Measurements from ENCODE around the gene TEX264.

Gene TEX264

DNA sequence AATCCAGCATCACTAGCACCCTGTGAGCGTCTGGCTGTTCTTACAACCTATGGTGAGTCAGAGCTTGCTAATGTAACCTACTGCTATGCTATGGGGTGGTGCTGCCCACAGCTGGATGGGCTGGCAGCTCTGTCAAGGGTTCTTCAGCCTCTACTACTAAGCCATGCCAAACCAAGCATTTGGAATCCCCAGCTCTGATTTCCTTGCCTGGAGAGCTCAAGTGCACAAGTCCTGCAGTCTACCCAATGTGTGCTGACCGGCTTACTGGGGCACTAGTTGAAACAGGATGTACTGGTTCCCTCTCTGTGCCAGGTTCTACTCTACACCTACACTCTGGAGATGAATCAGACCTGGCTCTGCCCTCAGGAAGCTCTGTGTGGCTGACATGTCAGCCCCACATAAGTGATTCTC, 4.2 kb downstream of the TEX264 start:
- DNase-seq, result peak; percentile 35

DNA sequence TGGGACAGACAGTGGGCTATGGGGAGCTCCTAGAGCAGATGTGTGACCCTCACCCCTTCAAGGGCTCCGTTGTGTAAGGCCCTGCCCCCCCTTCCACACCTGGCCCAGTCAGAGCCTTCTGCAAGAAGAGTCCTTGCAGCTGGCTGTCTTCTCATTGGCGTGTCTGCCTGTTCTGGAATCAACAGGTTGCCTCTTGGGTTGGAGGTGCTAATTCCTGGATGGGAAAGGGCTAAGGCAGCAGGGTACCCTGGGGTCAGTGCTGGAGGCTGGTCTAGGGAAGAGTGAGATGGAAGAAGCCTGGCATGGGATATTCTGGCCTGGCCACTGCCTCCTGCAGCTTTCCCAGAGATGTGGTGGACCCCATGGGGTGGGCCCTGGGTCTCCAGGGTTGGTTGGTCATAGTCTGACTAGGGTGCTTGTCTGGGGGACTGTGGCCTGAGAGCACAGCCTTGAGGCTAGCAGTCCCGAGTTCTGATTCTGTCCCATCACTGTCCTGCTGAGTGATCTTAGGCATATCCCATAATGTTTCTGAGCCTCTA, 5.1 kb downstream of the TEX264 start:
- no peak for DNase-seq

DNA sequence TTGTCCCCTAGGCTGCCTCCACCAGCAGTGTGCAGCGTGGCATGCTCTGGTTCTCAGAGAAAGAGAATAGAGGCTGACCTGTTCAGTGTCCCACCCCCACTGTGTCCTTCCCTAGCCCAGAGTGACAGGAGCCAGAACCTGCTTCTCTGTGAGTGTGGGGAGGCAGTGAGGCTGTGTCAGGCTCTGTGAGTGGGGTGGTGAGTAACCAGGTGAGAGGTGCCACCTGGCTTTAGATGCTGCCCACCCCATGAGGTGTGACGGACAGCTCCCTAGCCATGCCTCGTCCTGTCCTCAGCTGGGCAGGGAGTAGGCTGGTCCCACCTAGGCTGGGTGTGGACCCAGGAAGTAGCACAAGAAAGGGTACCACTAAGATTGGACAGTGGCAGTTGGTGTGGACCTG, 6.3 kb downstream of the TEX264 start:
- DNase-seq, result peak; percentile 4

DNA sequence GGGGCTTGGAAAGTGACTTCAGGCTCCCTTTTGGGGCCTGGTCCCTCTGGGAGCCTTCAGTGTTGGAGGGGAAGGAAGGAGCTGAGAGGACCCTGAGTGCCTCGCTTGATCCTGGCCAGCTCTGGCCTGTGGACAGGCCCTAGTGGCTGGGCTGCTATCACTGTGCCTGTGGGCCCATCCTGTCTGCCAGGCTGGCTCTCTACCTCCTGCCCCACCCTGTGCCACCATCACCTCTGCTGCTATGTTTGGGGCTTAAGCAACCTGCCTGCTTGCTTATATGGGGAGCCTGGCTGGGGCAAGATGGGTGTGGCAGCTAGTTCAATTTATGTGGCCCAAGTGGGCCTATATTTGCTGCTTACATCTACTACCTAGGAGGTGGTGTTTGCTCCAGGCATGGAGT, 7.1 kb downstream of the TEX264 start:
- DNase-seq, result no peak

DNA sequence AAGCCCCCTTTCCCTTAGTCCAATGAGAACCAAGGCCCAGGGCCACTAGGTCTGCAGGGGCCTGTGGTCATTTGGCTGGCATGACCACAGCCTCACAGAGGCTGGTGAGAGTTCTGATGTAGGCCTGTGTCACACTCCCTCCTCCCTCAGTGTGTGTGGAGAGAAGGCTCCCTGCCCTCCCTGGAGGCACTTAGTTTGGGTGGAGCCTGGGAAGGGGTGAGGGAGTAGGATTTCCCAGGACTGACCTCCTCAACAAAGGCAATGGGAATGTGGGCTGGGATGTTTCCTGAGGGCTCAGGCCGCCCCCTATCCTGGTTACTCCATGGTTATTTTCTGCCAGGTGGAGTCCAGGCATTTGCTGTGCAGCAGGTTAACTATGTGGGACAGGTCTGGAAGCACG, 7.6 kb downstream of the TEX264 start:
- no peak for DNase-seq

DNA sequence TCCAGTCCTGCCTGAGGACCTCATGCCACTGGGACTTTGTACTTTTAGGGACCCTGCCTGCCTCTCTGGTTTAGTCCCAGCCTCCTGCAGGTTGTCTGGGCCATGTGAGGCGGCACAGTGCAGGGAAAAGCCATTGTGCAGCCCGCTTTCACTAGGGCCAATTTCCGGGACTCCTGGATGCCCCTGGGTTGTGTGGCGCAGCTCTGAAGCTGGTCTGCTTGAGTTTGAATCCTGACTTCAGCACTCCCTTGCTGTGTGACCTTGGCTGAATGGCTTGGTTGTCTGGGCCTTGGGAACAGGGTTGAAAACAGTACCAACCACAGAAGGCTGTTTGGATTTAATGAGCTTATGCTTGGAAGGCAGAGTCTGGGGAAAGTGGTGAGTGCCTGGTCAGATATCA, 8.3 kb downstream of the TEX264 start:
- DNase-seq, result no peak

DNA sequence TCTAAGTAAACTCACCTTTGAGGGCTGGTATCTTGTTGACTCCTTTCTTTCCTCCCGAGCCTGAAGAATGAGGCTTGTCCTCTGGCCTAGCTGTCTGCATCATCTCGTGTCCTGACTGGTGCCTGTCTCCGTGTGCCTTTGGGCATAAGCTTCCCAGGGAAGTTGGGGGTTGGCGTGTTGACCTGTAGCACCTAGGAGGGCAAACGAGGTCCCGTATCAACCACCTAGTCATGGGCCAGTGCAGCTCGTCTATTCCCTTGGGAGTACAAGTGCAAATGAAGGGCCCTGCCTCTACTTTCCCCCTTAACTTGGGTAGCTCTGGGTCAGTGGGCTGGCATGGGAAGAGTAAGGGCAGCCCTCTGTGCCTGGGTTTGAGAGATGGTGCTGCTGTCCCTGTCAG, 8.7 kb downstream of the TEX264 start:
- DNase-seq, result no peak

DNA sequence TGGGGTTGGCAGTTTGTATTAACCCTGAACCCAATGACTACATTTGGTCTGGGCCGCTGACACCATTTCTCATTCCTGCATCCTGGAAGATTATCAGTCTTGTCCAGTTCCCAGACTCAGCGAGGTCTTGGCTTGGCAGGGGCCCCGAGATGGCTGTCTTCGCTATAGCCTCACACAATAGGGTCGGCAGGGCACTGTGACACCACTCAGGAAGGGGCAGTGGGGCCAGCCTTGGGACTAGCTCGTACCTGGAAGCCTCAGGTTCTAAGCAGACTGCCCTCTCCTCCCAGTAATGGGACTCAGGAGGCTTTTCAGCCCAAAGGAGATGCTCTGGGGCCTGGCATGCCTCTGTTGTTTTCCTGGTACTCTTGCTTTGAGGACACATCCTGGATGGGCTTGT, 9.1 kb downstream of the TEX264 start:
- no peak for DNase-seq

DNA sequence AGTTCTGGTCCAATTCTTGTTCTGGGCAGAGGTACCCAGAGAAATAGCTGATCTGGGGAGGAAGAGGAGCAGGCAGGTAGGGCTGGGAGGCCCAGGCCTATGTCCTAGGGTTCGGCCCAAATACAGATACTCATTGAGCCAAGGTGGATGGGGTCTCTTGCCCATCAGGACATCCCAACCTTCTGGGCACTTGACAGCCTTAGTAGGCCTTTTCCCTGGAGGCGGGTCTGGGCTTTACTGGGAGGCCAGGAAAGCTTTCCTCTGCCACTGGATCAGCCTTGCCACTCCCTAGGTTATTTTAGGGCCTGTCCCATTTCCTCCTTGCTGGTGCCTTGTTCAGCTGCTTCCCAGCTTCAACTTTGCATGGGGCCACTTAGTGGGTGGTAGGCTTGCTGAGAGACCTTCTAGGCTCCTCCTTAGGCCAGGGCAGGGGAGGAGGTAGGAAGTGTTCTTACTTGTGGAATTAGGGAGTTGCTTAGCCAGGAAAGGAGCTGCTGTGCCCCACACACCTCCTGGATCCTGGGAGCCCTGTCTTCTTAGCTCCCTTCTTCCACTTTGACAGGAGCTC, 9.7 kb downstream of the TEX264 start:
- DNase-seq, result no peak

DNA sequence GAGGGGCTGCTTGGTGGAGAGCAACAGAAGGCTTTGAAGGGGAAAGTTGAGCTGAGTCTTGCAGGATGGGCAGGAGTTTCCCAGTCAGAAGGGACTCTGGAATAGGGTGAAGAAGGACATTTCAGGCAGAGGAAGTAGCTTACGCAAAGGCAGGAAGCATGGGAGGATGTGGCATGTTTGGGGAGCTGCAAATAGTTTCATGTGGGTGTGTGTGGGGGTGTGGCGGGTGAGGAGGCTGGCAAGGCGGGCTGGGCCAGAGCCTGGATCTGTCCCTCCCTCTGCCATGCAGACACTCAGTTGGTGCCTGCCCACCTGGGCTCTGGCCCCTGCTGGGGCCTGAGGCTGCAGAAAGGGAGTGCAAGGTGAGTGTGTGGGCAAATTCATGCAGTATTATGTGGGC, 10.4 kb downstream of the TEX264 start:
- no peak for DNase-seq

DNA sequence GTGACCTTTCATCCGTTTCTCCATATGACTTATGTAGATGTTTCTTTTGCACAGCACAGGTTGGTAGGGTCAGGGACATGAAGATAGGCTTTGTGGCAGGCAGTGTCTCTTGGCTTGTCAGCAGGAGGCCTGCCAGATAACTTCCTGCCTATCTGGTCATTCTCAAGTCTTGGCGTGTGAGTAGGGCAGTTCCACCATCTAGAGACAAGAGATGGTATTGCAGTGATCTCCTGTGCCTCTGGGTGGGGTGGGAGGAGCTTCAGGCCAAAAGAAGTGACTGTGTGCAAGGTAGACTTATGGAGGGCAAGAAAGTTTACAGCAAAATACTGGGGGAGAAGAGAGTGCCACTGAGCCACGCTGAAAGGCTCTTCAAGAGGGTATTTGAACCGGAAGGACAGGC, 11.0 kb downstream of the TEX264 start:
- DNase-seq, result peak; percentile 69

DNA sequence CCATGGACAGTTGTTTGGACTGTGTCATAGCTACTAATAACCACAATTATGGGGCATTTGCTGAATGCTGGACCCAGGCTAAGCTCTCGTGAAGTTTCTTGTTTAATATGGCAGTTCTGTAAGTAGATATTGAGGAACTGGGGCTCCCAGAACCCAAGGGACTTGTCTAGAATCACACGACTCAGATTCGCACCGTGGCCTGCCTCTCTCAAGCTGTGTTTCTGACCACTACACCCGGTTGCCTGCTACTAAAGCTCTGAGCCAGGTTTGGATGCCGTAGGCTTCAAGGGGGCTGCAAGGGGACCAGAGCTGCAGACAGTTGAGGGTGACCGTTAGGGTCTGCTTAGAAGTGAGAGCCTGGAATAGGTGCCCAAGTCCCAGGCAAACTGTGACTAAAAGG, 11.5 kb downstream of the TEX264 start:
- no peak for DNase-seq

DNA sequence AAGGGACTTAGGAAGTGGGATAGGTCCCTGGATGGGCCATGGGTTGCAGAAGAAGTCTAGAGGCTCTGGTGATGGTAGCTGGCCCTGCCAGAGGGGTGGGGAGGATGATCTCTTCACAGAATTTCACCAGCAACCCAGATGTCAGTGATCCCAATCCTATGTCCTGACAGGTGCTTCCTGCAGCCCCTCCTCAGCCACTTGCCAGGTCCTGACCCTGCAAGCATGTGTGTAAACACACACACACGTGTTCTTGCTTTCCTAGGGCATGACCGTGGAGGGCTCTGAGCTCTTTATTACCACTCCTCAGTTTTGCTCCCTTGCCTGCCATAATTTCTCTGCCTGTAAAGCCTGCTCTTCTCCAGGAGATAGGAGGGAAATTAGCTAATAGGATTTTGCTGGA, 12.5 kb downstream of the TEX264 start:
- DNase-seq, result no peak

DNA sequence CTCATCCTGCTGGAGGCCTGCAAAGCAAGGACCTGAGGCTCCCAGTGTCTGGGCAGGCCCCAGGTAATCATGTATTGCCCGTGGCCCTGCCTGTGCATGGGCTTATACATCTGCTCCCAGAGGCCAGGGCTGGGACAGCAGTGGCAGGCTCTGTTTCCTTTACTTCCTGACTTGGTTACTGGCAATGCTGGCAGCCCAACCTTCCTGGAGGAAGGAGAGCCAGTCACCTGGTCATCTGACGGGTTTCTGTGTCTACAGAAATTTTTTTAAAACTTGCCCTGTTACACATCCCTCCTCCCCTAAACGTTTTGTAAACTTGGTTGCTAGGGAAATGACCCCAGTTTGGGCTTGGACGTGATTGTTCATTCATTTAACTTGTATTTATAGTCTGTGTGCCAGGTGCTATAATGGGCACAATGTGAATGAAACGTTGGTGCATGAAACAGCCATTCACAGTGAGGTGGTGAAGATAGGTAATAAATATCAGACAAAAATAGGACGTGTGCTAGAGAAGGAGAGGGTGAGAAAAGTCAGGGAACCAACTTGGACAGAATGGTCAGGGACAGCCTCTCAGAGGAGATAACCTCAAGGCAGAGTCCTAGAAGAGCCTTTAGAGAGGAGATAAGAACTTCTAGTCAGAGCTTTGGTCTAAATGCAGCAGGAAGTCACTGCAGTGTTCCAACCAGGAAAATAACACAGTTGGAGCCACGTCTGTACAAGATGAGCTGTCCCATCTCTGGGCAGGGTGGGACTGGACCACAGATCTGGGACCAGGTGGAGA, 14.1 kb downstream of the TEX264 start:
- DNase-seq, result no peak

DNA sequence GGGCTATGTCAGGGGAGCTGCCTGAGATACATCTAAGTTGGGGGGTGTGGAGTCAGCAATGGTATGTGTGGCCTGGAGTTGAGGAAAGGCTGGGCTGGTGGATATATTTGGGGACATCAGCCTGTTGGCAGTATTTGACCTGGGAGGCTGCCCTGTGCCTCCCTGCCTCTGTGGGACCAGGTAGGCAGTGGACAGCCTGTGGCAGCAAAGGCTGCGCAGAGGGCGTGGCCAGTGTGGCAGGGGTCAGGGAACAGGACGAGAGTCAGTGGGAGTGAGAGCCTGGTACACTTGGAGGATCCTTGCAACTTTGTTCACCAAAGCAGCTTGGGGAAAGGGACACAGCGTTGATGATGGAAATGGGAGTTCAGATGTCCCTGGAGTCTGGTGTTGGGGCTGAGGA, 15.0 kb downstream of the TEX264 start:
- no peak for DNase-seq

DNA sequence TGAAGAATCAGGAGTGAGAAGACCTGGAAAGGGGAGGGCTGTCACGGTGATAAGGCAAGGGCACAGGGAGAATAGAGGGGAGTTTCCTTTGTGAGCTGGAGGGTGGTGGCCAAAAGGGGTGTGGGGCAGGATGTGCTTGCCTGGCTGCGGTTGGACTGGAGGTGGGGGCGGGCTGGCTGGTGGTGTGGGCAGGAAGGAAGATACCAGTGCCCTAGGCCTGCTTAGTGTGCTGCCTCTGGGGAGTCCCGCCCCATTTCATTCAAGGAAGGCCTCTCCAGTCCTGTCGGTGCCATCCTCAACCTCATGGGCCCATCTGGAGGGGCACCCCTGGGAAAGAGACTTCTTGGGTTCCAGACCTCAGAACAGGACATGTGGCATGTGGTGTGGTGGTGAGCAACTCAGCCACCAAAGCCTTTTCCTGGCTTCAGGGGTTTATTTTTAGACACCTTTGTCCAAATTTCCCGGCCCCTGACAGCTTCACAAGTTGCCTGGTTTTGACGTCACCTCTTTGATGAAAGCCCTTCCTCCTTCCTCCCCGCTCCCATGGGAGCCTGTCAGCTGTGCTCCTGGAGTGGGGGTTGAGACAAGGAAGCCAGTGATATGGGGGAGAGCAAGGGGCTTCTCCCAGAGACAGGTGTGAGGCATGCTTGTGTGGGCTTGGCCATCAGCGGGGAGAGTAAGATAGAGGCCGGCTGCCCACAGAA, 15.6 kb downstream of the TEX264 start:
- peak; percentile 62 for DNase-seq

DNA sequence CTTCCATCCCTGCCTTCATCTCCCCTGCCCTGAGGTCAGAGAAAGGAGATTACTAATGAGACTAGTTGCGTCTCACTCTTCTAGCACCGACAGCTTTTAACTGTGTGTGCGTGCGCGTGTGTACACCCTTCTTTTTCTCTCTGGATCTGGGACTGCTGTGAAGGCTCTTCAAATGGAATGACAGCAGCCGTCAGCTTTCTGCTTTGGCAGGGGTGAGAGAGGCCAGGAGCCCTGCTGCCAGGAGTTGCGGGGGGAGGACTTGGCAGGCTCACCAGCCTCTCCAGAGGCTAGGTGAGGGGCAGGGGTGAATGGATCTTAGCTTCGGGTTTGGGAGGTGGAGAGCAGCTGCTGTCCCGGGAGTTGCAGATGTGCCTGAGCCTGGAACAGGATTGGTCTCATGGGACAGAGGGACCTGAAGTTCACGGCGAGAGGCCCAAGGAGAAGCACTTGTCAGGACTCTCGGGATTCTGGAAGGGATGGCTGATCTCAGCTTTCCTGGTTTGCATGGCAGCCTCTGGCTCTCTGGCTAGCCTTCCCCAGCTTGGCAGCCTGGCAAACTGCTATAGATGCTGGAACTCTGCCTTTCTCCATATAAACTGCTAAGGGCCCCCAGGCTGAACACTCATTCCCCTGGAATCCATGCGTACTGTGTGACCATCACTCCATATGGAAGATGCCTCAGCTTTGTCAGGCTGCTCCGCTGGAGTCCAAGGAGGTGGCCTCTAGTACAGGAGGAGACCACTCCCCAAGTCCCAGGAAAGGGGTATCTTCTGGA, 16.6 kb downstream of the TEX264 start:
- no peak for DNase-seq

DNA sequence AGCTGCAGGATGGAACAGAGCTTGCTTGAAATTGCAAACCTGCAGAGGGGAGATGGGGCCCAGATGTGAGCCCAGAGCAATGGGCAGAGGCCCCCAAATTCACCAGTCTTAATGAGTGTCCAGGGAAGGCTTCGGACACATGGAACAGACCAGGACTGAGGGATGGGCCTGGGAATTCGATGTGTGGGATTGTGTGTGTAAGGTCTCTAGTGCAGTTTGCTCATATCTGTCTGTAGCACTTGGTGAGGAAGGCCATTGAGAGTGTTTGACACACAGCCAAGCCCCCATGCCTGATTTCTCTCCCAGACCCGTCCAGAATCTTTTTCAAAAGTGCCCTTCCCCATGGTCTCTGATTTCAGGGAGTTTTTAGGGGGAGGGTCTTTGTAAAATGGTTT, 17.2 kb downstream of the TEX264 start:
- no peak for DNase-seq

DNA sequence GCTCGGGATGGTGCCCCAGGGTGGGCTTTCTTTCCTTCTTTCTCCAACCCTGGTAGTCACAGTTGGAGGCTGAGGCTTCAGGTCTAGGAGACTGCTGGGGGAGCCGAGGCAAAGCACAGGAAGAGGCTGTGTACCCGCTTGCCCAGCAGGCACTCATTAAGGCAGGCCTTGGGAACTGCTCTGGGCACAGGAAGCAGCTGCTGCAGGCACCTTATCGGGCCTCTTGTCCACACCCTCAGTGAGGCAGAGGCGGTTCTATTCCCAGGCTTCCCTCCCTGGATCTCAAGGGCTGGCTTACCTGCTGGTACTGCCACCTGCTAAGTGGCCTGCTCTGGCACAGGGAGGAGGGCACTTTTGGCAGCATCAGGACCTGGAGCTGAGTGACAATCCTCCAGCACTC, 20.0 kb downstream of the TEX264 start:
- no peak for DNase-seq

DNA sequence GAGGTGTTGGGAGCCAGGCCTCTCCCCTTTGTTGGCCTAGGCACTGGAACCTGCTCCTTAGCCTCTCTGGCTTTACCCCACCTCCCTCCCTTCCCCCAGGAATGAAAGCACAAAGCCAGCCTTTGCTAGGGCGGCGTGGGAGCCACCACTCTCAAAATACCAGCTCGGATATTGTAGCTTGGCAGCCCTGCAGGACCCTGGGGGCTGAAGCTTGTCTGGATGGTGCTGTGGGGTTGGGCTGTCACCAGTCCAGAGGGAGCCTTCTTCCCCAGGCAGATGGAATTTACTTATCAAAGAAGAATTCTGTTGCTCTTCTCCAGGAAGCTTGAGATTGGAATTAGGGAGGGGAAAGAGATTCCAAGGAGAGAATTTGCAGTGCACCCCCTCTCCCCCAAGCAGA, 20.9 kb downstream of the TEX264 start:
- DNase-seq, result no peak

DNA sequence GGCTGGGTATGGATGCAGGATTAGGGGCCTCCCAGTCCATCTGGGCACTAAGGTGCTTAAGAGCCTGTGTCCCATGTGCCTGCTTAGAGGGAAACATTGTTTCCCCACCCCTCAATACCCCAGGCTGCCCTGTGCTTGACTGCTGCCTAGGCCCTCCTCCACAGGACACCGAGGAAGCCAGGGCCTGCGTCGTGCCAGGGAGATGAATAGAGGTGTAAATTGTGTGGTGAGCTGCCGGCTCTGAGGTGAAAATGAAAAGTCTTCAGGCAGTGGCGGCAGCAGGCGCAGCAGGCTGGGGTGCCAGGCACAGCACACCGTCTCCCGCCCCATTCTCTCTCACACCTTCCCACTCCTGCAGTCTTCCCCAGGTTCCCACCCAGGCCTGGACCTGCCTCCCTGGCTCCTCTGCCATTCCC, 21.9 kb downstream of the TEX264 start:
- no peak for DNase-seq

DNA sequence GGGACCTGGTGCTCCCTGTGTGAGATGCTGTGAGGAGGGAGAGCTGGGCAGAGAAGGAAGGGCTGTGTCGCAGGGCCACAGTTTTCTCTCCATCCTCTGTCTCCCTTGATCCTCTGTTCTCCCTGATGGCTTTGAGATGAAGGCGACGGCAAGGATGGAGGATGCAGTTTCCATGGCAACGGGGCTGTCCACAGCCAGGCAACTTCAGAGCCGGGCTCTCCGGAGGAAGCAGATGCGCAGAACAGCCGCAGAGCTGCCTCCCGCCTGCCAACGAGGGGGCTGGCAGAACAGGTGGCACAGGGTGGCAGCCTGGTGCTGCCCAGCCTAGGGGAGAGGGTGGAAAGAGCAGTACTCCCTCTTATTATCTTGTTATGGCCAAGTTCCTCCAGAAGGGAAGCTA, 25.9 kb downstream of the TEX264 start:
- DNase-seq, result no peak

DNA sequence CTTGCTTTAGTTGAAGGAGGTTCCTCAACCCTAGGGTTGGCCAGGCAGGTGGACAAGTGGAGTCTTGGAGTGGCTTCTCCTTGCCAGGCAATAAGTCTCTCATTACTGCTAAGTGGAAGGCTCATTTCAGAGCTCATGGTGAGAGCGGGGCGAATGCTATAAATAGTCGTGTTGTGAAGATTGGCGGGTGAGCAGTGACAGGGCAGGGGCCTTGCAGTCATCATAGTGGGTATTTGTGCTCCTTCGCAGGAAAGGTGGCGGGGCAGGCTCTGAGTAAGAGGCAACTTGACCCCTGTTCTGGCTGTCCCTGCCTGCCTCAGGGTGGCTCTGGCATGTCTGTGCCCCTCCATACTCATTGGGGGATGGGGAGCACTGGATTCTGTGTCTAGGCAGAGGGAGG, 27.2 kb downstream of the TEX264 start:
- no peak for DNase-seq

Measured in activated naive CD4-positive, alpha-beta T cell treated with anti-CD3 and anti-CD28 coated beads, Interleukin-2, amount 50 U/mL, for 16 hours (primary cell).